Pancreas (tissue), 10 donors: ENCODE measurements around the gene EFHD2. TPM values are rescaled to one million over a fixed set of nuclear protein-coding genes. Genes with fewer than 3 reads are reported as not detected.
A peak's percentile ranks its signal among the peaks of the same experiment; 100 is the strongest.

ENCODE experiments used
- ATAC-seq, 4 donors: fragments of 200-7000 bp; cut with Tn5 transposase; one replicate each; pipeline versions ENCODE4 v1.8.0 to v1.9.1; 2020; ENCODE audit warnings: mild to moderate bottlenecking in 4 of 4, moderate library complexity in 4 of 4
- DNase-seq, 6 donors: peaks; one replicate each; pipeline ENCODE4 v3.0.0-alpha.2; 2020
- FAIRE-seq: peaks from 2 replicates; lab custom pipeline; 2012; peaks lifted over from hg19 to GRCh38; lab: Jason Lieb, UNC
- H3K27ac ChIP-seq, 4 donors: fragments of 200-600 bp; sonication (generic); 1 replicate in 3 of 4; 2 replicates in 1 of 4; pipeline versions ENCODE4 v1.5.0 to v1.8.0; 2020
- H3K27me3 ChIP-seq, 4 donors: fragments of 200-600 bp; one replicate each; pipeline ENCODE4 v1.8.0; 2021
- H3K36me3 ChIP-seq, 3 donors: fragments of 200-600 bp; sonication (generic) in 1 of 3; one replicate each; pipeline versions ENCODE4 v1.5.0 to v1.8.0; 2020 to 2021
- H3K4me1 ChIP-seq, 3 donors: fragments of 200-600 bp; one replicate each; pipeline ENCODE4 v1.8.0; 2021
- H3K4me3 ChIP-seq, 4 donors: fragments of 200-600 bp; sonication (generic) in 2 of 4; one replicate each; pipeline versions ENCODE4 v1.5.0 to v1.8.0; 2020 to 2021
- H3K9me3 ChIP-seq, 4 donors: fragments of 200-600 bp; one replicate each; pipeline ENCODE4 v1.8.0; 2021
- WGBS, 2 donors: extraction: QIAGEN DNeasy Blood & Tissue Kit; methylation state at CpG; one replicate each; pipeline ENCODE4 v1.1.7; 2013; 5-methylcytosine and 5-hydroxymethylcytosine counted together
- intact Hi-C, 3 donors: fragments of 100-400 bp; cut with DNase I; formaldehyde crosslinking; loops; one replicate each; pipeline versions ENCODE4 v1.11.1 to v1.14.2; 2022
- polyA plus RNA-seq, 2 donors: library from polyadenylated mRNA; stranded (reverse); fragments of 200-250 nt; gene quantifications; one replicate each; pipeline ENCODE4 v1.2.3, GENCODE V29; 2013
- total RNA-seq, 6 donors: library from RNA; stranded (reverse); fragmentation: NEBNext Ultra II Directional in 4 of 6; extraction: Animal tissue kit (Norgen Biotek cat#: 25700) in 4 of 6; gene quantifications; one replicate each; pipeline versions ENCODE4 v1.2.1 to v1.2.4, GENCODE V29; 2021 to 2023
- TF ChIP-seq, protein P1 (sequence below), 4 donors: fragments of 200-600 bp; sonication (generic) in 3 of 4; IDR thresholded peaks; one replicate each; pipeline versions ENCODE4 v1.5.0 to v1.8.0; 2021; ENCODE audit warnings: antibody characterized with exemption in 4 of 4
- donor health status: healthy with polysubstance abuse.
- donor health status: DM: no; HTN: no; CAD: no; lungs with moderate emphysema.
- donor health status: DM: no; HTN: no; CAD: no.
- donor health status: control.
- donor health status: control.
- donor health status: Bipolar disorder and iron deficiency.
- donor health status: DM: yes; HTN: yes; CAD: no.
- donor health status: DM: no; HTN: no; CAD: no.
- donor health status: DM: no; HTN: no; CAD: no.
- donor health status: DM: yes; HTN: yes; CAD: no.

Gene EFHD2
- total and polyA plus RNA-seq, 8 donors: 30.5 to 47.4 (median 38.8) TPM

DNA sequence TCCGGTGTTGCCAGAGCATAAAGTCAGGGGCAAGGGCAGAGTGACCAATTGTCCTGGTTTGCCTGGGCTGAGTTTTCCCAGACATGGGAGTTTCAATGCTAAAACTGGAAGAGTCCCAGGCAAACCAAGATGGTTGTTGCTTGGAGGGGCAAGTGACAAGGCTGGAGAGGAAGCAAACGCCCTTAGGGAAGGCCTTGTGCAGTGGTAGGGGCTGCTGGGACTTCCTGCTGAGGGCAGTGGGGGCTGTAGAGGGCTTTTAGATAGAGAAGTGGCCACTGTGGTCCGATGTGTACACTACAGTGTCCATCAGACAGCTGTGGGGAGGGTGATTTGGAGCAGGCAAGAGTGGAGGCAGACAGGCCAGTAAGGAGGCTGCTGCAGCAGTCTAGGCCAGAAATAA lies 39.9 kb downstream of the EFHD2 start:
- DNase-seq (peak in 3 of 6 donors; percentile 59 to 67 (median 67)), ATAC-seq (peak; percentile 2 to 33 (median 4)), FAIRE-seq (no peak)
- Histone ChIP-seq H3K9me3 (no peaks in the 10 kb centered on the region), H3K4me3 (no peak overlapping the region), H3K4me1 (peaks cover 0 to 9% (median 8%) of the 10 kb centered on the region in 3 donors), H3K27me3 (no peaks in the 10 kb centered on the region), H3K27ac (peak overlapping the region in 3 of 4 donors; percentile 16 to 36 (median 29)), H3K36me3 (no peaks in the 10 kb centered on the region)
- intact Hi-C loops: no loop called here
- TF ChIP-seq, protein P1, sequence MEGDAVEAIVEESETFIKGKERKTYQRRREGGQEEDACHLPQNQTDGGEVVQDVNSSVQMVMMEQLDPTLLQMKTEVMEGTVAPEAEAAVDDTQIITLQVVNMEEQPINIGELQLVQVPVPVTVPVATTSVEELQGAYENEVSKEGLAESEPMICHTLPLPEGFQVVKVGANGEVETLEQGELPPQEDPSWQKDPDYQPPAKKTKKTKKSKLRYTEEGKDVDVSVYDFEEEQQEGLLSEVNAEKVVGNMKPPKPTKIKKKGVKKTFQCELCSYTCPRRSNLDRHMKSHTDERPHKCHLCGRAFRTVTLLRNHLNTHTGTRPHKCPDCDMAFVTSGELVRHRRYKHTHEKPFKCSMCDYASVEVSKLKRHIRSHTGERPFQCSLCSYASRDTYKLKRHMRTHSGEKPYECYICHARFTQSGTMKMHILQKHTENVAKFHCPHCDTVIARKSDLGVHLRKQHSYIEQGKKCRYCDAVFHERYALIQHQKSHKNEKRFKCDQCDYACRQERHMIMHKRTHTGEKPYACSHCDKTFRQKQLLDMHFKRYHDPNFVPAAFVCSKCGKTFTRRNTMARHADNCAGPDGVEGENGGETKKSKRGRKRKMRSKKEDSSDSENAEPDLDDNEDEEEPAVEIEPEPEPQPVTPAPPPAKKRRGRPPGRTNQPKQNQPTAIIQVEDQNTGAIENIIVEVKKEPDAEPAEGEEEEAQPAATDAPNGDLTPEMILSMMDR (IDR thresholded peaks at IDR 0.05): no peak
- 40 to 47% methylated on average over 3 of the region's 3 CpGs for WGBS, 2 donors

DNA sequence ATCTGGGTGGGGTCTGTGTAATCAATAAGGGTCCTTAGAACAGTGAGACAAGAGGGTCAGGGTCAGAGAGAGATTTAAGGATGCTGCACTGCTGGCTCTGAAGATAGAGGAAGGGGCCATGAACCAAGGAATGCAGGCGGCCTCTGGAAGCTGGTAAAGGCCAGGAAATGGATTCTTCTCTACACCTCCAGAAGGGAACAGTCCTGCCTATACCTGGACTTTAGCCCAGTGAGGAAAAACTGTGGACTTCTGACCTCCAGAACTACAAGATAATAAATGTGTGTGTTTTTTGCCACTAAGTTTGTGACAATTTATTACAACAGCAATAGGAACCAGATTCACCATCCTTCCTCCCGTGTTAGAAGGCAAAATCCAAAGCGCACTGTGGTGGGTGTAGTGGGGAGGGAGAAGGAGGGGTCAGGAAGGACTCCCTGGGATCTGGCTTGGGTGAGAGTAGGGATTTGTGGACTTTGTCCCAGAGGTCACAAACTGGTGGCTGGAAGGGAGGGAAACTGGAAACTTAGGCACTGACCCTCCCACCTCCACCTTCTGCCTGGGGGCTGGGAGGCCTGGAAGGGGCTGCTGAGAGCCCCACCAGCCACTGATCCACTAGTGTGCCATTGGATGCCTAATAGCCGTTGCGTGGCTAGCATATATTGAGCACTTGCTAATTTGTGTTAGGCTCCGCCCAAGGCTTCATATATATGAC lies 41.5 kb downstream of the EFHD2 start:
- Histone ChIP-seq H3K36me3 (no peaks in the 10 kb centered on the region), H3K4me1 (peaks cover 5 to 13% (median 12%) of the 10 kb centered on the region in 3 donors), H3K9me3 (no peaks in the 10 kb centered on the region), H3K4me3 (no peak overlapping the region), H3K27ac (peak overlapping the region in 2 of 4 donors; percentile 36 to 85), H3K27me3 (no peaks in the 10 kb centered on the region)
- ATAC-seq: peak in 3 of 4 donors; percentile 20 to 27 (median 24)
- TF ChIP-seq, protein P1 (IDR thresholded peaks at IDR 0.05): no peak
- intact Hi-C loops: no loop called here
- 40 to 41% methylated on average over 6 of the region's 6 CpGs for WGBS, 2 donors
- DNase-seq: peak in 2 of 6 donors; percentile 63 to 78
- FAIRE-seq: no peak

GRCh38 chr1:15452216-15452615 lies 42.5 kb downstream of the EFHD2 start:
- TF ChIP-seq, protein P1 (IDR thresholded peaks at IDR 0.05): no peak
- no peak for FAIRE-seq

GRCh38 chr1:15452866-15453571 lies 43.3 kb downstream of the EFHD2 start:
- WGBS, 2 donors: 58 to 65% methylated on average over 10 of the region's 10 CpGs
- DNase-seq (peak in 1 of 6 donors; percentile 57), ATAC-seq (no peak), FAIRE-seq (no peak)
- no peaks in the 10 kb centered on the region for H3K9me3 ChIP-seq
- H3K4me1 ChIP-seq: peaks cover 8 to 21% (median 13%) of the 10 kb centered on the region in 3 donors
- no peaks in the 10 kb centered on the region for H3K27me3 ChIP-seq
- intact Hi-C loops: no loop called here
- H3K27ac ChIP-seq: peak overlapping the region; percentile 64 to 85 (median 76)
- no peaks in the 10 kb centered on the region for H3K36me3 ChIP-seq
- no peak overlapping the region for H3K4me3 ChIP-seq
- TF ChIP-seq, protein P1 (IDR thresholded peaks at IDR 0.05): no peak

More at GRCh38 chr1:15452216-15452615, 42.5 kb downstream of the EFHD2 start:
- H3K4me1 ChIP-seq: peaks cover 8 to 17% (median 13%) of the 10 kb centered on the region in 3 donors
- no peak overlapping the region for H3K4me3 ChIP-seq
- DNase-seq (peak in 2 of 6 donors; percentile 65 to 78), ATAC-seq (peak in 1 of 4 donors; percentile 1)
- H3K27ac ChIP-seq: peak overlapping the region in 3 of 4 donors; percentile 36 to 85 (median 64)
- H3K9me3 ChIP-seq: no peaks in the 10 kb centered on the region
- H3K36me3 ChIP-seq: no peaks in the 10 kb centered on the region
- intact Hi-C loops: no loop called here
- 47 to 48% methylated on average over 1 of the region's 1 CpG for WGBS, 2 donors
- H3K27me3 ChIP-seq: no peaks in the 10 kb centered on the region
